T47D (cell line): ENCODE results near the gene MRPS22.

Source experiments
- DNase-seq, 2 experiments: peaks; one replicate each; pipeline versions ENCODE4 v3.0.0 to v3.0.0-alpha.2; 2011 to 2012; ENCODE audit warnings: low read depth in 1 of 2, low spot score in 1 of 2
- JUND ChIP-seq: IDR thresholded peaks from 2 replicates; pipeline ENCODE4 v1.6.1; 2012; ENCODE audit warnings: low read depth
- in situ Hi-C: cut with HindIII; loops from 2 replicates; pipeline ENCODE4 v1.10.0; 2016; ENCODE audit warnings: low sequenced_read_pairs, low pct_unique_long_range_greater_than_20kb

The MRPS22 gene

GRCh38 chr3:139343895-139344856 is at the start of gene MRPS22:
Gene MRPS22 (plus strand): TSS chr3:139344020. CDS start chr3:139344027, 7 bp downstream.
- in situ Hi-C loops: no loop called here
- no peak for TF ChIP-seq JUND
- peak; percentile 83 to 93 for DNase-seq

GRCh38 chr3:139295040-139295439 is 48.8 kb upstream of the MRPS22 start:
- in situ Hi-C loops: no loop called here
- TF ChIP-seq JUND: no peak
- no peak for DNase-seq

GRCh38 chr3:139296141-139296718 is 47.6 kb upstream of the MRPS22 start:
- no peak for TF ChIP-seq JUND
- in situ Hi-C loops: no loop called here
- no peak for DNase-seq

GRCh38 chr3:139297588-139298311 is 46.1 kb upstream of the MRPS22 start:
- TF ChIP-seq JUND: no peak
- no peak for DNase-seq
- in situ Hi-C loops: no loop called here

- no peak for DNase-seq
- no peak for TF ChIP-seq JUND
- in situ Hi-C loops: no loop called here
Measured at GRCh38 chr3:139299261-139300132, 44.3 kb upstream of the MRPS22 start.

- DNase-seq: no peak
- no peak for TF ChIP-seq JUND
- in situ Hi-C loops: no loop called here
Measured at GRCh38 chr3:139300416-139300815, 43.4 kb upstream of the MRPS22 start.

GRCh38 chr3:139301183-139301582 is 42.6 kb upstream of the MRPS22 start:
- TF ChIP-seq JUND: no peak
- in situ Hi-C loops: no loop called here
- DNase-seq: peak in 1 of 2 experiments; percentile 21

GRCh38 chr3:139301654-139302053 is 42.2 kb upstream of the MRPS22 start:
- TF ChIP-seq JUND: no peak
- DNase-seq: no peak
- in situ Hi-C loops: no loop called here

GRCh38 chr3:139302084-139302800 is 41.6 kb upstream of the MRPS22 start:
- in situ Hi-C loops: no loop called here
- DNase-seq: peak; percentile 61 to 95
- TF ChIP-seq JUND: no peak; the same call in 1 of the 2 replicates

- in situ Hi-C loops: no loop called here
- no peak for DNase-seq
- TF ChIP-seq JUND: no peak
Measured at GRCh38 chr3:139302801-139303113, 41.1 kb upstream of the MRPS22 start.

GRCh38 chr3:139303216-139303615 is 40.6 kb upstream of the MRPS22 start:
- no peak for TF ChIP-seq JUND
- in situ Hi-C loops: no loop called here

GRCh38 chr3:139304383-139304782 is 39.4 kb upstream of the MRPS22 start:
- no peak for TF ChIP-seq JUND
- in situ Hi-C loops: no loop called here
- no peak for DNase-seq

More at GRCh38 chr3:139303216-139303615, 40.6 kb upstream of the MRPS22 start:
- DNase-seq: no peak
